K562 (cell line): ENCODE measurements around the gene DERL3. TPM values are rescaled to one million over a fixed set of nuclear protein-coding genes. Genes with fewer than 3 reads are reported as not detected.

ENCODE experiments used
- ATAC-seq: fragments of 200-7000 bp; cut with Tn5 transposase; 3 replicates; pipeline ENCODE4 v1.9.1; 2020; ENCODE audit warnings: moderate library complexity
- BruUV-seq: library from RNA; stranded (reverse); fragments of 400-500 nt; replicated peaks from 2 replicates; lab custom pipeline; 2021; lab: Mats Ljungman, UMichigan
- CTCF ChIA-PET: fragments of 300-600 bp; formaldehyde crosslinking; extraction: SDS; loops from one replicate; lab custom pipeline; 2021; ENCODE audit warnings: low intra/inter-chr PET ratio; lab: Yijun Ruan, JAX
- POLR2A ChIA-PET: fragments of 300-600, 350-650 bp; sonication (Branson Sonifier 250); formaldehyde crosslinking; extraction: SDS; loops from one replicate; lab custom pipeline; 2021; ENCODE audit warnings: antibody characterized with exemption, inconsistent platforms; lab: Yijun Ruan, JAX
- DNase-seq, 4 experiments: peaks; one replicate each; pipeline versions ENCODE4 v3.0.0 to v3.0.0-alpha.2; 2011 to 2018; ENCODE audit warnings: low spot score in 3 of 4, mixed read lengths in 3 of 4; ENCODE audit errors: extremely low read depth in 1 of 4
- FAIRE-seq: peaks from 2 replicates; lab custom pipeline; 2011; peaks lifted over from hg19 to GRCh38; lab: Jason Lieb, UNC
- H2AFZ ChIP-seq: 2 replicates; pipeline ENCODE4 v1.6.0; 2011; ENCODE audit warnings: low read depth, low read length, control low read depth, inconsistent platforms
- H3K27ac ChIP-seq: fragments of 200-600 bp; 3 replicates; pipeline ENCODE4 v1.8.0; 2011; ENCODE audit warnings: low read depth, mild to moderate bottlenecking, control low read depth, inconsistent platforms, low read length, moderate library complexity, mixed read lengths; ENCODE audit errors: extremely low read depth
- H3K27me3 ChIP-seq, 2 experiments: fragments of 300-600 bp in 1 of 2; 2 replicates in 1 of 2; 3 replicates in 1 of 2; pipeline versions ENCODE4 v1.6.0 to v1.8.0; 2011; ENCODE audit warnings: inconsistent platforms in 2 of 2, low read length in 2 of 2, mild to moderate bottlenecking in 1 of 2, mixed read lengths in 1 of 2, moderate library complexity in 1 of 2; ENCODE audit not compliant: control insufficient read depth in 2 of 2, insufficient read depth in 2 of 2
- H3K36me3 ChIP-seq: fragments of 300-600 bp; 3 replicates; pipeline ENCODE4 v1.8.0; 2011; ENCODE audit warnings: mild to moderate bottlenecking, low read length, inconsistent platforms; ENCODE audit not compliant: control insufficient read depth, insufficient read depth
- H3K4me1 ChIP-seq, 2 experiments: fragments of 200-600 bp in 1 of 2; replicated peaks in 1 of 2; 2 replicates in 1 of 2; 3 replicates in 1 of 2; pipeline versions ENCODE4 v1.5.1 to v1.8.0; 2011; ENCODE audit warnings: inconsistent platforms in 2 of 2, low read length in 2 of 2, mild to moderate bottlenecking in 1 of 2, mixed read lengths in 1 of 2, moderate library complexity in 1 of 2; ENCODE audit not compliant: control insufficient read depth in 2 of 2, insufficient read depth in 2 of 2
- H3K4me2 ChIP-seq: 2 replicates; pipeline ENCODE4 v1.6.1; 2011; ENCODE audit warnings: low read length, control low read depth, inconsistent platforms, mixed read lengths; ENCODE audit not compliant: insufficient read depth
- H3K4me3 ChIP-seq: fragments of 200-600 bp; sonication (generic), shearing (Covaris generic); 2 replicates; pipeline ENCODE4 v1.5.1; 2016; ENCODE audit warnings: control low read depth, inconsistent platforms
- H3K79me2 ChIP-seq: fragments of 200-600 bp; 3 replicates; pipeline ENCODE4 v1.8.0; 2011; ENCODE audit warnings: low read length, inconsistent platforms; ENCODE audit not compliant: control insufficient read depth, insufficient read depth
- H3K9ac ChIP-seq, 2 experiments: 2 replicates each; pipeline versions ENCODE4 v1.6.0 to v1.6.1; 2011; ENCODE audit warnings: low read depth in 2 of 2, low read length in 2 of 2, control low read depth in 1 of 2, inconsistent platforms in 1 of 2, mild to moderate bottlenecking in 1 of 2, mixed read lengths in 1 of 2; ENCODE audit not compliant: insufficient read depth in 1 of 2
- H3K9me1 ChIP-seq: one replicate; pipeline ENCODE4 v1.6.0; 2011; ENCODE audit warnings: inconsistent platforms, mild to moderate bottlenecking, low read length, moderate library complexity; ENCODE audit not compliant: control insufficient read depth, insufficient read depth
- H3K9me3 ChIP-seq: replicated peaks from 2 replicates; pipeline ENCODE4 v1.5.1; 2011; ENCODE audit warnings: low read depth, low read length, inconsistent platforms; ENCODE audit not compliant: control insufficient read depth, insufficient read depth
- H4K20me1 ChIP-seq: replicated peaks from 2 replicates; pipeline ENCODE4 v1.6.1; 2011; ENCODE audit warnings: low read length, inconsistent platforms, mixed read lengths; ENCODE audit not compliant: control insufficient read depth, insufficient read depth
- AFF4 ChIP-seq: sonication (generic); formaldehyde crosslinking; IDR thresholded peaks from 2 replicates; pipeline ENCODE4 v1.8.0; 2023; ENCODE audit warnings: mild to moderate bottlenecking, missing genetic modification reagents
- BDP1 ChIP-seq: IDR thresholded peaks from 3 replicates; pipeline ENCODE4 v1.6.1; 2011; ENCODE audit not compliant: insufficient read length, insufficient read depth
- BRD9 ChIP-seq: fragments of 450-650 bp; IDR thresholded peaks from 2 replicates; pipeline ENCODE4 v1.6.1; 2018; ENCODE audit warnings: low read depth; ENCODE audit not compliant: partially characterized antibody
- E2F4 ChIP-seq: sonication (generic); formaldehyde crosslinking; IDR thresholded peaks from 2 replicates; pipeline ENCODE4 v1.8.0; 2022; ENCODE audit warnings: mild to moderate bottlenecking, low read depth, missing genetic modification reagents
- HOXB6 ChIP-seq: fragments of 250-450 bp; sonication (Bioruptor Pico); IDR thresholded peaks from 2 replicates; pipeline ENCODE4 v1.5.1; 2022; ENCODE audit warnings: mild to moderate bottlenecking, borderline replicate concordance
- KDM1A ChIP-seq, 2 experiments: fragments of 450-650 bp; IDR thresholded peaks; 2 replicates each; pipeline ENCODE4 v1.6.1; 2016; ENCODE audit warnings: mild to moderate bottlenecking in 2 of 2
- MEIS2 ChIP-seq: fragments of 450-650 bp; IDR thresholded peaks from 2 replicates; pipeline ENCODE4 v1.6.1; 2014; ENCODE audit warnings: mild to moderate bottlenecking; ENCODE audit not compliant: partially characterized antibody
- NCOA2 ChIP-seq, 2 experiments: fragments of 450-650 bp; IDR thresholded peaks; 2 replicates each; pipeline ENCODE4 v1.6.1; 2018; ENCODE audit warnings: mild to moderate bottlenecking in 2 of 2, moderate library complexity in 1 of 2; ENCODE audit not compliant: partially characterized antibody in 2 of 2
- RBM25 ChIP-seq: fragments of 200-400 bp; formaldehyde crosslinking; IDR thresholded peaks from 2 replicates; pipeline ENCODE4 v1.6.1; 2018; ENCODE audit warnings: low read length, low read depth, moderate library complexity; ENCODE audit not compliant: severe bottlenecking
- SOX6 ChIP-seq: fragments of 450-650 bp; IDR thresholded peaks from 2 replicates; pipeline ENCODE4 v1.6.1; 2014; ENCODE audit warnings: mild to moderate bottlenecking
- TEAD1 ChIP-seq, 2 experiments: fragments of 450-650 bp in 1 of 2; sonication (generic) in 1 of 2; formaldehyde crosslinking; IDR thresholded peaks; 2 replicates each; pipeline versions ENCODE4 v1.4.0 to v1.8.0; 2020 to 2022; ENCODE audit warnings: mild to moderate bottlenecking in 2 of 2, missing genetic modification reagents in 1 of 2
- ZBTB49 ChIP-seq: sonication (generic); formaldehyde crosslinking; IDR thresholded peaks from 2 replicates; pipeline ENCODE4 v1.8.0; 2022; ENCODE audit warnings: missing genetic modification reagents, mild to moderate bottlenecking, borderline replicate concordance
- ZFP36 ChIP-seq: fragments of 150-350 bp; IDR thresholded peaks from 2 replicates; pipeline ENCODE4 v1.6.1; 2018; ENCODE audit warnings: low read length, low read depth; ENCODE audit not compliant: partially characterized antibody
- WGBS: fragments of 100-300 bp; shearing (Covaris generic); methylation state at CpG from one replicate; pipeline ENCODE4 v1.1.6; 2016; ENCODE audit warnings: low coverage, mixed read lengths; ENCODE audit not compliant: insufficient coverage; ENCODE audit errors: missing lambda C conversion rate; 5-methylcytosine and 5-hydroxymethylcytosine counted together
- in situ Hi-C: fragments of 300-500 bp; cut with MboI; formaldehyde crosslinking; loops from 4 replicates; pipeline ENCODE4 v1.15.0; 2018; ENCODE audit warnings: inconsistent platforms, mixed read lengths
- intact Hi-C: fragments of 100-400 bp; cut with micrococcal nuclease; formaldehyde crosslinking; loops from 2 replicates; pipeline ENCODE4 v1.14.2; 2022
- polyA plus RNA-seq, 8 experiments: library from polyadenylated mRNA; depleted of rRNA in 4 of 8; stranded (reverse) in 5 of 8; unstranded in 3 of 8; fragments of >200 nt; fragmentation: Nextera tagmentation in 2 of 8; fragmentation: Illumina TruSeq in 1 of 8; extraction: Ambion mirVana in 2 of 8; extraction: Trizol in 1 of 8; gene quantifications; 2 replicates each; pipeline versions ENCODE4 v1.2.1 to v1.2.3, GENCODE V29; 2011 to 2014; ENCODE audit warnings: inconsistent platforms in 1 of 8, missing spikeins in 1 of 8
- total RNA-seq, 7 experiments: library from RNA; depleted of rRNA in 6 of 7; stranded (reverse); fragments of >200 nt in 6 of 7; fragmentation: Illumina TruSeq in 2 of 7; extraction: Trizol in 2 of 7; gene quantifications; 2 replicates each; pipeline versions ENCODE4 v1.2.1 to v1.2.3, GENCODE V29; 2011 to 2021; ENCODE audit warnings: low replicate concordance in 1 of 7

The DERL3 gene
- total and polyA plus RNA-seq, 9 of the 15 experiments (the other 6 are each of a cell fraction or from before 2014, with no cell fraction given): 1.3 to 12.4 (median 4.8) TPM

- no peak for TF ChIP-seq AFF4 (CRISPR knock-in tag)
Observed at GRCh38 chr22:23847310-23847920, 8.6 kb upstream of the DERL3 start (continued).

- Histone ChIP-seq H3K4me2 (no peak overlapping the region), H3K9me3 (no peaks in the 10 kb centered on the region), H3K27ac (no peak overlapping the region), H3K79me2 (no peaks in the 10 kb centered on the region), H2AFZ (no peak overlapping the region), H3K4me1 (peaks cover 3 to 25% of the 10 kb centered on the region in 2 experiments; a peak in 3 of 5 replicates), H3K9ac (peak overlapping the region in 1 of 2 experiments; percentile 64; a peak in 1 of 4 replicates), H3K27me3 (no peaks in the 10 kb centered on the region; a peak in 1 of 5 replicates), H3K4me3 (no peak overlapping the region), H3K36me3 (no peaks in the 10 kb centered on the region), H4K20me1 (no peaks in the 10 kb centered on the region), H3K9me1 (no peaks in the 10 kb centered on the region)
- ChIA-PET CTCF (no interaction called here), POLR2A (interaction anchor here (0.6 to 1.2 kb wide), 4 partner anchors 11 to 201 kb away, joined by 3 to 5 read pairs (median 3); partner anchors contain the start of gene MIF)
- 36% methylated on average over 6 of the region's 7 CpGs for WGBS
- no peak for DNase-seq
- FAIRE-seq: no peak
- no peak for ATAC-seq
- intact Hi-C loops: loop anchor here (5.0 kb wide), 3 partner anchors 79 to 309 kb away; partner anchors contain the start of gene CHCHD10
- no TSS peak for BruUV-seq
- in situ Hi-C loops: loop anchor here (10.0 kb wide), 1 partner anchor 221 kb away; no protein-coding TSS in a partner anchor
- TF ChIP-seq TEAD1 (CRISPR knock-in tag; IDR thresholded peaks at IDR 0.05) (no peak), RBM25 (peak; percentile 79), BDP1 (no peak), ZBTB49 (CRISPR knock-in tag) (no peak), BRD9 (no peak), KDM1A (IDR thresholded peaks at IDR 0.05) (peak; percentile 30 to 41; a peak in 1 of 4 replicates), MEIS2 (no peak), ZFP36 (peak; percentile 72), NCOA2 (IDR thresholded peaks at IDR 0.05; ENCODE audit: partially characterized antibody in 2 of 2) (no peak), SOX6 (no peak), E2F4 (CRISPR knock-in tag) (no peak), HOXB6 (CRISPR knock-in tag) (no peak)
Observed at GRCh38 chr22:23846081-23846469, 7.3 kb upstream of the DERL3 start.
